BE2C (cell line): Measurements from ENCODE around the gene APBB1.
A peak's percentile ranks its signal among the peaks of the same experiment; 100 is the strongest.

Experiments used
- DNase-seq: peaks from one replicate; pipeline ENCODE4 v3.0.0-alpha.2; 2020
- H3K27me3 ChIP-seq: fragments of 250-450 bp; sonication (Bioruptor Pico); 2 replicates; pipeline ENCODE4 v1.5.1; 2020; ENCODE audit warnings: mild to moderate bottlenecking
- H3K36me3 ChIP-seq: fragments of 250-450 bp; sonication (Bioruptor Pico); 2 replicates; pipeline ENCODE4 v1.5.1; 2020; ENCODE audit warnings: mild to moderate bottlenecking
- H3K4me1 ChIP-seq: fragments of 250-450 bp; sonication (Bioruptor Pico); 2 replicates; pipeline ENCODE4 v1.5.1; 2020
- H3K4me3 ChIP-seq: 2 replicates; pipeline ENCODE4 v1.5.1; 2011; ENCODE audit warnings: low read depth, low read length
- H3K9me3 ChIP-seq: fragments of 250-450 bp; sonication (Bioruptor Pico); 2 replicates; pipeline ENCODE4 v1.5.1; 2020
- CTCF ChIP-seq: IDR thresholded peaks from 2 replicates; pipeline ENCODE4 v1.5.1; 2012; ENCODE audit warnings: mild to moderate bottlenecking, low read depth, low read length

The APBB1 gene

DNA sequence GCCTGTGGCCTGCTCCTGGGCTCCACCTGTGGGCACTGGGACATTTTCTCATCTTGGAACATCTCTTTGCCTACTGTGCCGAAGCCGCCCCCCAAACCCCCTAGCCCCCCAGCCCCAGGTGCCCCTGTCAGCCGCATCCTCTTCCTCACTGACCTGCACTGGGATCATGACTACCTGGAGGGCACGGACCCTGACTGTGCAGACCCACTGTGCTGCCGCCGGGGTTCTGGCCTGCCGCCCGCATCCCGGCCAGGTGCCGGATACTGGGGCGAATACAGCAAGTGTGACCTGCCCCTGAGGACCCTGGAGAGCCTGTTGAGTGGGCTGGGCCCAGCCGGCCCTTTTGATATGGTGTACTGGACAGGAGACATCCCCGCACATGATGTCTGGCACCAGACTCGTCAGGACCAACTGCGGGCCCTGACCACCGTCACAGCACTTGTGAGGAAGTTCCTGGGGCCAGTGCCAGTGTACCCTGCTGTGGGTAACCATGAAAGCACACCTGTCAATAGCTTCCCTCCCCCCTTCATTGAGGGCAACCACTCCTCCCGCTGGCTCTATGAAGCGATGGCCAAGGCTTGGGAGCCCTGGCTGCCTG lies 27.3 kb downstream of the APBB1 start:
- Histone ChIP-seq H3K27me3 (no peaks in the 10 kb centered on the region), H3K4me3 (no peak overlapping the region), H3K36me3 (no peaks in the 10 kb centered on the region), H3K9me3 (no peaks in the 10 kb centered on the region), H3K4me1 (no peaks in the 10 kb centered on the region)
- DNase-seq: no peak
- TF ChIP-seq CTCF: no peak

GRCh38 chr11:6390718-6391469 lies 28.0 kb downstream of the APBB1 start:
- Histone ChIP-seq H3K9me3 (no peaks in the 10 kb centered on the region), H3K36me3 (no peaks in the 10 kb centered on the region), H3K4me3 (peak overlapping the region; percentile 64), H3K27me3 (no peaks in the 10 kb centered on the region), H3K4me1 (no peaks in the 10 kb centered on the region)
- DNase-seq: no peak
- TF ChIP-seq CTCF: no peak

- no peaks in the 10 kb centered on the region for H3K36me3 ChIP-seq
- H3K4me3 ChIP-seq: peak within 1 kb of the TSS; percentile 64
- no peaks in the 10 kb centered on the region for H3K9me3 ChIP-seq
- no peaks in the 10 kb centered on the region for H3K27me3 ChIP-seq
- TF ChIP-seq CTCF: no peak
- DNase-seq: peak; percentile 81
- no peaks in the 10 kb centered on the region for H3K4me1 ChIP-seq
Observed at GRCh38 chr11:6389905-6390717, 28.8 kb downstream of the APBB1 start, which contains the start of gene SMPD1. Gene SMPD1 (plus strand): TSS chr11:6390474. CDS start chr11:6390599, 125 bp downstream.

DNA sequence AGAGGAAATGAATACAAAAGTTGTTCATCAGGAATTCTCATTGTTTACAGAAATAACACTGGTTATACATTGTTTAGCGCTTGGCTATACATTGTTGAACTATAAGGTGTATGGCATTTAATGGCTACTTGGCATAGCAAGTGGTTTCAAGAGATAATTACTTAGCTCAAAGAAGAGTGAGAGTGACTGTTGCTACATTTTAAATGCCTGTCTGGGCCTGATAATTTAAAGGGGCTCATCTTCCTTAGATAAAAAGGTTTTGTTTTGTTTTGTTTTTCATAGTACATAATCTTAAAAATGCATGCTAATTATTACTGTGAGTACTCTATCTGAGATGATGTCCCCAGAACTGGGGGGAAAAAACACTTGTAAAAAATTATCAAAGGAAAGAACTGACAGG lies 30.1 kb downstream of the APBB1 start:
- no peaks in the 10 kb centered on the region for H3K9me3 ChIP-seq
- no peak for DNase-seq
- H3K4me1 ChIP-seq: no peaks in the 10 kb centered on the region
- TF ChIP-seq CTCF: no peak
- no peaks in the 10 kb centered on the region for H3K36me3 ChIP-seq
- H3K27me3 ChIP-seq: no peaks in the 10 kb centered on the region
- H3K4me3 ChIP-seq: no peak overlapping the region

- Histone ChIP-seq H3K4me3 (no peak overlapping the region), H3K9me3 (no peaks in the 10 kb centered on the region), H3K4me1 (no peaks in the 10 kb centered on the region), H3K36me3 (no peaks in the 10 kb centered on the region), H3K27me3 (no peaks in the 10 kb centered on the region)
- no peak for TF ChIP-seq CTCF
- no peak for DNase-seq
Observed at GRCh38 chr11:6387811-6388599, 30.9 kb downstream of the APBB1 start.
